Uterus (tissue), 2 donors: ENCODE measurements around the gene CLCF1.

Experiments
- POLR2A ChIP-seq, 2 donors: fragments of 450-650 bp; IDR thresholded peaks; one replicate each; pipeline ENCODE4 v1.6.1; 2016; ENCODE audit warnings: antibody characterized with exemption in 2 of 2, mild to moderate bottlenecking in 1 of 2, moderate library complexity in 1 of 2
- TF ChIP-seq, protein P1 (sequence below), 4 experiments: fragments of 200-600 bp in 2 of 4; fragments of 450-650 bp in 2 of 4; sonication (generic) in 2 of 4; IDR thresholded peaks; one replicate each; pipeline ENCODE4 v1.5.1; 2016 to 2019; ENCODE audit warnings: antibody characterized with exemption in 4 of 4, mild to moderate bottlenecking in 2 of 4, moderate library complexity in 1 of 4

DNA sequence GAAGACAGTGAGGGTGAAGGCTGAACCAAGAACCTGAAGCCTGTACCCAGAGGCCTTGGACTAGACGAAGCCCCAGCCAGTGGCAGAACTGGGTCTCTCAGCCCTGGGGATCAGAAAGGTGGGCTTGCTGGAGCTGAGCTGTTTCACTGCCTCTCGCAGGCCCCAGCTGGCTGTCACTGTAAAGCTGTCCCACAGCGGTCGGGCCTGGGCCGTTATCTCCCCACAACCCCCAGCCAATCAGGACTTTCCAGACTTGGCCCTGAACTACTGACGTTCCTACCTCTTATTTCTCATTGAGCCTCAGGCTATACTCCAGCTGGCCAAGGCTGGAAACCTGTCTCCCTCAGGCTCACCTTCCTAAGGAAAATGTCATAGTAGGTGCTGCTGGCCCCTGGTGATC, 24.1 kb upstream of the CLCF1 start:
- TF ChIP-seq, protein P1, sequence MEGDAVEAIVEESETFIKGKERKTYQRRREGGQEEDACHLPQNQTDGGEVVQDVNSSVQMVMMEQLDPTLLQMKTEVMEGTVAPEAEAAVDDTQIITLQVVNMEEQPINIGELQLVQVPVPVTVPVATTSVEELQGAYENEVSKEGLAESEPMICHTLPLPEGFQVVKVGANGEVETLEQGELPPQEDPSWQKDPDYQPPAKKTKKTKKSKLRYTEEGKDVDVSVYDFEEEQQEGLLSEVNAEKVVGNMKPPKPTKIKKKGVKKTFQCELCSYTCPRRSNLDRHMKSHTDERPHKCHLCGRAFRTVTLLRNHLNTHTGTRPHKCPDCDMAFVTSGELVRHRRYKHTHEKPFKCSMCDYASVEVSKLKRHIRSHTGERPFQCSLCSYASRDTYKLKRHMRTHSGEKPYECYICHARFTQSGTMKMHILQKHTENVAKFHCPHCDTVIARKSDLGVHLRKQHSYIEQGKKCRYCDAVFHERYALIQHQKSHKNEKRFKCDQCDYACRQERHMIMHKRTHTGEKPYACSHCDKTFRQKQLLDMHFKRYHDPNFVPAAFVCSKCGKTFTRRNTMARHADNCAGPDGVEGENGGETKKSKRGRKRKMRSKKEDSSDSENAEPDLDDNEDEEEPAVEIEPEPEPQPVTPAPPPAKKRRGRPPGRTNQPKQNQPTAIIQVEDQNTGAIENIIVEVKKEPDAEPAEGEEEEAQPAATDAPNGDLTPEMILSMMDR (IDR thresholded peaks at IDR 0.05), result no peak
- TF ChIP-seq POLR2A (IDR thresholded peaks at IDR 0.05), result no peak
